ENCODE data around the gene C4BPA.

The C4BPA gene

DNA sequence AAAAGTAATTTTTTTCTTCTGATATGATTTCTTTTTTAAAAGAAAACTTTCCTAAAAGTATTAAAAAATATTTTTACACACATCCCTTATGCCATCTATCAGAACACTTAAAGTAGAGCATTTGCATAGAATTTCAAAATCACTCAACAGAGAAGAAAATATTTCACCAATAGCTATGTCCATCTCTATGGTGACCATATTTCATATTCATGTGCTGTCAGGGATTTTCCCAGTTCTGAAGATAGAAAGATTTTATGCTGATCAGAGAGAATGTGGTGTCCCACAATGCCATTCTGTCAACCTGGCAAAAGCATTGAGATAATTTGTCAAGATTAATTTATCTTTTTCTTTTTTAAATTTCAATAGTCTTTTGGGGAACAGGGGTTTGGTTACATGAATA lies 87.0 kb downstream of the C4BPA start:
- DNase-seq (ENCODE audit: low spot score), result no peak

DNA sequence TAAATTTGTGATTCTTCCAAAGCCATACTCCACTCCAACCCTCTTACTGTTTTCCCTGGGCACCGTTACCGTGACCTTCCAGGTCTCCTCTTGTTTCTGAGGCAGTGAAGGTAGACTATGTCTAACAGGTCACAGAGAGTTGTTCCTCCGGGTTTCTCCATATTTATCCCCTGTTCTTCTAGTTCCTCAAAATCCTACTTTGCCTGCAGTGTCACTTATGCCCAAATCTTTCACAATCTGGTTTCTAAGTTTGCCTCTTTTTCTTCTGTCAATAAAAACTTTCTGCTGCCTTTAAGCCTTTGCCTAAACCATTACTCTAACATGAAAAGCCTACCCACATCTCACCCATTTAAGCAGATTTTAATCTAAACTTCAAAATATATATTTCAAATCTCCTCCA lies 87.7 kb downstream of the C4BPA start:
- DNase-seq (ENCODE audit: low spot score), result no peak

DNA sequence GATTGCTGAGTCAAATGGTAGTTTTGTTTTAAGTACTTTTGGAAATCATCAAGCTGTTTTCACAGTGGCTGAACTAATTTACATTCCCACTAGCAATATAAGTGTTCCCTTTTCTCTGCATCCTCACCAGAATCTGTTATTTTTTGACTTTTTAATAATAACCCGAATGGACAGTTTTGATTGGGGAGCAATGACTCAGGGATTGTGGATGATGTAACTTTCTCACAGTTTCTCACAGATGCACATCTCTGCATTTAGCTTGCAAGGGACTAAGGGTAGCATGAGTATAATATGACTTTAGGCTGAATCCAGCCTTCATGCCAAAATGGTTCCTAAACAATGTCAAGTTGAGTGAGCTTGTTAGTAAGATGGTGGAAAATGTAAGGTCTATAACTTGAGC lies 90.2 kb downstream of the C4BPA start:
- DNase-seq (ENCODE audit: low spot score), result no peak

Measured in left forelimb (tissue), 1 donor.